NT2/D1 (cell line): Measurements from ENCODE around the gene TRIM42.

Experiments
- DNase-seq: peaks from one replicate; pipeline ENCODE4 v3.0.0-alpha.2; 2011; ENCODE audit warnings: low read depth, low spot score
- H3K27me3 ChIP-seq: 2 replicates; pipeline ENCODE4 v1.6.0; 2011; ENCODE audit warnings: mild to moderate bottlenecking; ENCODE audit not compliant: insufficient read length, insufficient read depth
- H3K36me3 ChIP-seq: 2 replicates; pipeline ENCODE4 v1.6.1; 2011; ENCODE audit warnings: mild to moderate bottlenecking, low read length, mixed read lengths; ENCODE audit not compliant: insufficient read depth, insufficient read length
- H3K4me1 ChIP-seq: 2 replicates; pipeline ENCODE4 v1.5.1; 2011; ENCODE audit not compliant: insufficient read depth, insufficient read length
- H3K4me3 ChIP-seq: 2 replicates; pipeline ENCODE4 v1.5.1; 2011; ENCODE audit warnings: low read depth; ENCODE audit not compliant: insufficient read length
- H3K9ac ChIP-seq: 2 replicates; pipeline ENCODE4 v1.6.0; 2011; ENCODE audit warnings: low read depth; ENCODE audit not compliant: insufficient read length
- H3K9me3 ChIP-seq: 2 replicates; pipeline ENCODE4 v1.5.1; 2011; ENCODE audit warnings: mild to moderate bottlenecking, low read length; ENCODE audit not compliant: insufficient read depth
- SUZ12 ChIP-seq: IDR thresholded peaks from 2 replicates; pipeline ENCODE4 v1.6.1; 2011; ENCODE audit not compliant: insufficient read length, insufficient read depth; ENCODE audit errors: extremely low read depth
- YY1 ChIP-seq: IDR thresholded peaks from 2 replicates; pipeline ENCODE4 v1.6.1; 2011; ENCODE audit not compliant: insufficient read length, insufficient read depth
- ZNF274 ChIP-seq: IDR thresholded peaks from 2 replicates; pipeline ENCODE4 v1.6.1; 2011; ENCODE audit warnings: mild to moderate bottlenecking, low read depth, low read length

The TRIM42 gene

DNA sequence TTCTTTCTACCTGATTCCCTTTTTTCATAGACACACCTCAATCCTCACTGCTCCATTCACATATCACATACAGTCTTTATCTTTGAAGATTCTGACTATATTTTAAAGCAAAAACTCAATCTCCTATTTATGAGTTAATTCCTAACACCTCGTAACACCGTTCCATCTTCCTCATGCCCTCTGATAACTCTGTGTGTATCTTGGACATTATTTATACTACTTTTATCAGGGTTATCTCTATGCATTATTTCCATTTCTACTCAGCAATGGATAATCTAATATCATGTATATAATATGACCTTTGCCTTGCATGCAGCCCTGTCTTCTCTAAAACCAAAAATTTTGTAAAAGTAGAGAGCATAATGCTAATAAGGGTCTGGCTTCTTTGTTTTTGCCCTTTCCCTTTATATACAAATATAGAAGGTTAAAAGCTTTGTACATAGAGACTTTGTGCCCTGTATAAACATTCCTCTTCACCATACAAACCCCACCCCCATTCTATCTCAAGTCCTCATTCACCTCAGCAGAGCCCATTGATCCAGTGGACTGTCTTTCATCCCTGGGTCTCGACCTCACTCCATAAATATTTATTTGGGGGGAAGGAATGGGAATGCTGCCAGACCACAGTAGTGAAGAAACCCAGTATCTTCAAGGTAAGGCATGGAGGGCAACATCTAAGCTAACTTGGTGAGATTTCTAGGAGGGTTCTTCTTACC is 21.8 kb downstream of the TRIM42 start:
- DNase-seq, result no peak
- Histone ChIP-seq H3K4me1 (no peaks in the 10 kb centered on the region), H3K9me3 (no peaks in the 10 kb centered on the region), H3K9ac (no peak overlapping the region), H3K36me3 (no peaks in the 10 kb centered on the region), H3K4me3 (no peak overlapping the region), H3K27me3 (no peaks in the 10 kb centered on the region)
- TF ChIP-seq ZNF274 (no peak), SUZ12 (no peak), YY1 (no peak)

GRCh38 chr3:140702281-140702680 is 24.4 kb downstream of the TRIM42 start:
- TF ChIP-seq YY1, result no peak
- no peak for TF ChIP-seq SUZ12
- Histone ChIP-seq H3K4me3 (no peak overlapping the region), H3K36me3 (no peaks in the 10 kb centered on the region), H3K27me3 (no peaks in the 10 kb centered on the region), H3K4me1 (no peaks in the 10 kb centered on the region), H3K9me3 (peaks cover 15% of the 10 kb centered on the region), H3K9ac (no peak overlapping the region)
- no peak for DNase-seq

- Histone ChIP-seq H3K27me3 (no peaks in the 10 kb centered on the region), H3K4me3 (no peak overlapping the region), H3K9ac (no peak overlapping the region), H3K36me3 (no peaks in the 10 kb centered on the region), H3K9me3 (peaks cover 15% of the 10 kb centered on the region), H3K4me1 (no peaks in the 10 kb centered on the region)
- no peak for TF ChIP-seq SUZ12
- TF ChIP-seq YY1, result no peak
- TF ChIP-seq ZNF274, result no peak
- no peak for DNase-seq
These were observed 25.6 kb downstream of the TRIM42 start for GRCh38 chr3:140703496-140703895.

- H3K9me3 ChIP-seq, result peaks cover 15% of the 10 kb centered on the region
- no peak overlapping the region for H3K9ac ChIP-seq
- TF ChIP-seq ZNF274 (no peak), YY1 (no peak), SUZ12 (no peak)
- no peaks in the 10 kb centered on the region for H3K27me3 ChIP-seq
- no peaks in the 10 kb centered on the region for H3K4me1 ChIP-seq
- no peak overlapping the region for H3K4me3 ChIP-seq
- no peak for DNase-seq
- H3K36me3 ChIP-seq, result no peaks in the 10 kb centered on the region
These were observed 26.9 kb downstream of the TRIM42 start for GRCh38 chr3:140704733-140705132.

GRCh38 chr3:140705954-140706353 is 28.1 kb downstream of the TRIM42 start:
- Histone ChIP-seq H3K4me3 (no peak overlapping the region), H3K36me3 (no peaks in the 10 kb centered on the region), H3K9ac (no peak overlapping the region), H3K27me3 (no peaks in the 10 kb centered on the region), H3K9me3 (peaks cover 15% of the 10 kb centered on the region), H3K4me1 (no peaks in the 10 kb centered on the region)
- DNase-seq, result no peak
- TF ChIP-seq SUZ12 (no peak), ZNF274 (no peak), YY1 (no peak)

GRCh38 chr3:140706360-140706759 is 28.5 kb downstream of the TRIM42 start:
- Histone ChIP-seq H3K9me3 (peaks cover 15% of the 10 kb centered on the region), H3K9ac (no peak overlapping the region), H3K36me3 (no peaks in the 10 kb centered on the region), H3K4me1 (peaks cover under 1% of the 10 kb centered on the region), H3K27me3 (no peaks in the 10 kb centered on the region), H3K4me3 (no peak overlapping the region)
- no peak for TF ChIP-seq ZNF274
- TF ChIP-seq SUZ12, result no peak
- TF ChIP-seq YY1, result no peak
- no peak for DNase-seq

DNA sequence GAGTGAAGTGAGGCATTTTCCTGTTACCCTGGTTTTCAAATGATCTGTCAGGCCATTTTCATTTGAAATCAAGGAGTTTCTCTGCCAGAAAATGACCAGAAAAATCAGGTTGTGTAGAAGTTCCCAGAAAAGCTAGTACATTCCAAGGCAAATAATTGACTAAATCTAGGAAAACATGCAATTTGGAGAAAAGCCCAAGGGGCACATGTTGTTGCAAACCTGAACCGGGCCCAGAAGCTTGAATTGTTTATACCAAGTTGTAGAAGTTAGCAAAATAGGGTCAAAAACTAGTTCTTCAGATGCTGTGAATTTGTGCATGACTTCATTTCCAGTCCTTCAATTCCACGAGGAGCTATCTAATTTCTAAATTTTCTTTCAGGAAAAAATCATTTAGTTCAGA is 31.0 kb downstream of the TRIM42 start:
- TF ChIP-seq SUZ12, result no peak
- TF ChIP-seq YY1, result no peak
- no peak for TF ChIP-seq ZNF274
- no peak overlapping the region for H3K4me3 ChIP-seq

More for the DNA sequence above, 31.0 kb downstream of the TRIM42 start:
- Histone ChIP-seq H3K4me1 (peaks cover 2% of the 10 kb centered on the region), H3K36me3 (no peaks in the 10 kb centered on the region), H3K9me3 (peaks cover 15% of the 10 kb centered on the region), H3K9ac (no peak overlapping the region), H3K27me3 (no peaks in the 10 kb centered on the region)
- DNase-seq, result no peak
